ENCODE results near the gene GAS7. TPM values are rescaled to one million over a fixed set of nuclear protein-coding genes. Genes with fewer than 3 reads are reported as not detected.

Gene GAS7
- total RNA-seq, 4 donors from 2014 or later = 242 to 309 (median 264) TPM

GRCh38 chr17:9941305-9941704 is 257.1 kb downstream of the GAS7 start:
- TF ChIP-seq POLR2A (IDR thresholded peaks at IDR 0.05) = no peak
- no peak for TF ChIP-seq EP300 (IDR thresholded peaks at IDR 0.05)
- TF ChIP-seq CTCF (IDR thresholded peaks at IDR 0.05) = no peak
- H3K4me3 ChIP-seq = no peak overlapping the region
- peaks cover 0 to 13% (median 0%) of the 10 kb centered on the region in 4 donors for H3K9me3 ChIP-seq
- peaks cover 0 to 82% (median 6%) of the 10 kb centered on the region in 3 donors for H3K36me3 ChIP-seq
- no peak for DNase-seq (ENCODE audit: low spot score in 2 of 2)
- H3K4me1 ChIP-seq = peaks cover 0 to 17% (median 11%) of the 10 kb centered on the region in 4 donors
- no peaks in the 10 kb centered on the region for H3K27me3 ChIP-seq
- 89 to 93% methylated on average over 13 of the region's 13 CpGs for WGBS, 2 donors
- no peak overlapping the region for H3K27ac ChIP-seq

GRCh38 chr17:9940841-9941240 is 257.6 kb downstream of the GAS7 start:
- no peak for DNase-seq (ENCODE audit: low spot score in 2 of 2)
- TF ChIP-seq POLR2A (IDR thresholded peaks at IDR 0.05) (no peak), EP300 (IDR thresholded peaks at IDR 0.05) (no peak), CTCF (IDR thresholded peaks at IDR 0.05) (no peak)
- H3K4me1 ChIP-seq = peaks cover 0 to 22% (median 11%) of the 10 kb centered on the region in 4 donors
- peaks cover 0 to 13% (median 0%) of the 10 kb centered on the region in 4 donors for H3K9me3 ChIP-seq
- no peak overlapping the region for H3K27ac ChIP-seq
- no peak overlapping the region for H3K4me3 ChIP-seq
- H3K36me3 ChIP-seq = peaks cover 0 to 83% (median 6%) of the 10 kb centered on the region in 3 donors
- no peaks in the 10 kb centered on the region for H3K27me3 ChIP-seq
- WGBS, 2 donors = 73 to 77% methylated on average over 9 of the region's 9 CpGs

GRCh38 chr17:9938764-9939163 is 259.6 kb downstream of the GAS7 start:
- peaks cover 0 to 25% (median 11%) of the 10 kb centered on the region in 4 donors for H3K4me1 ChIP-seq
- peaks cover 0 to 85% (median 6%) of the 10 kb centered on the region in 3 donors for H3K36me3 ChIP-seq
- H3K9me3 ChIP-seq = peaks cover 0 to 13% (median 0%) of the 10 kb centered on the region in 4 donors
- TF ChIP-seq CTCF (IDR thresholded peaks at IDR 0.05) = no peak
- TF ChIP-seq EP300 (IDR thresholded peaks at IDR 0.05) = no peak
- no peak for TF ChIP-seq POLR2A (IDR thresholded peaks at IDR 0.05)
- H3K27ac ChIP-seq = peak overlapping the region in 1 of 4 donors; percentile 66
- no peaks in the 10 kb centered on the region for H3K27me3 ChIP-seq
- no peak for DNase-seq (ENCODE audit: low spot score in 2 of 2)
- 63 to 94% methylated on average over 1 of the region's 1 CpG for WGBS, 2 donors
- H3K4me3 ChIP-seq = no peak overlapping the region

DNA sequence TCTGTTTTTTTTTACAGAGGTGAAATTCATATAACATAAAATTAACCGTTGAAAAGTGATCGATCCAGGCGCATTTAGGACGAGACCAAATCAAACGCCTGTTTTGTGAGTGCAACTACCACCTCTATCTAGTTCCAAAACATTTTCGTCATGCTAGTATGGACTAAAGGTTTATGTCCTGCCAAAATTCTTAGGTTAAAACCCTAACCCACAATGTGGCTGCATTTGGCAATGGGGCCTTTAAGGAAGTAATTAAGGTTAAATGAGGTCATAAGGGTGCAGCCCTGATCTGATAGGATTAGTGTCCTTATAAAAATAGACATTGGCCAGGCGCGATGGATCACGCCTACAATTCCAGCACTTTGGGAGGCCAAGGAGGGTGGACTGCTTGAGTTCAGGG is 260.5 kb downstream of the GAS7 start:
- WGBS, 2 donors = 88 to 90% methylated on average over 9 of the region's 9 CpGs
- peaks cover 0 to 86% (median 6%) of the 10 kb centered on the region in 3 donors for H3K36me3 ChIP-seq
- no peak for DNase-seq (ENCODE audit: low spot score in 2 of 2)
- no peak for TF ChIP-seq POLR2A (IDR thresholded peaks at IDR 0.05)
- no peak for TF ChIP-seq CTCF (IDR thresholded peaks at IDR 0.05)
- no peak for TF ChIP-seq EP300 (IDR thresholded peaks at IDR 0.05)
- H3K27ac ChIP-seq = peak overlapping the region; percentile 37 to 69 (median 54)
- H3K4me1 ChIP-seq = peaks cover 0 to 25% (median 11%) of the 10 kb centered on the region in 4 donors
- H3K4me3 ChIP-seq = no peak overlapping the region
- H3K9me3 ChIP-seq = peaks cover 0 to 13% (median 0%) of the 10 kb centered on the region in 4 donors
- no peaks in the 10 kb centered on the region for H3K27me3 ChIP-seq

DNA sequence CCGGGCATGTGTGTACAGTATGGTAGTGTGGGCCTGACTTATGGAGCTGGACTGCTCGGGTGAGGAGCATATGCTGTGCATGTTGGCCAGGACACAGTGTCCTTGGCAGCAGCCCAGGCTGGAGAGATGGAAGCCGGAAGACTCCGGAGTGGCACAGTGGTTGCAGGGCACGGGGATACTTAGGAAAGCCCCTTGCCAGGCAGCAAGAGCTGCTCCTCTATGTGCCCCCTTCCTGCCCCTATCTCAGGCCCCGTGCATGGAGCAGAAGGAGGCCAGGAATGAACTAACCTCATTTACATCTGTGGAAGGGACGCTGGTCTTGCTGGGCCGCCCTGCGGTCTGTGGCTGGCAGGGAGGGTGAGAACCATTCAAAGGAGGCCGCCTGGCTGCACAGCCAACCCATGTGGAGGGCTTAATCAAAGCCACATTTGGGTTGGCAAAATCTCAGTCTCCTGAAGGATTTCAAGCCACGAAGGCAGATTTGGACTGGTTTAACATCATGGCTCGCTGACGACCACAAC is 261.1 kb downstream of the GAS7 start:
- H3K4me3 ChIP-seq = no peak overlapping the region
- peak in 1 of 2 donors; percentile 64 for DNase-seq (ENCODE audit: low spot score in 2 of 2)
- peak overlapping the region; percentile 37 to 69 (median 54) for H3K27ac ChIP-seq
- TF ChIP-seq CTCF (IDR thresholded peaks at IDR 0.05) = no peak
- no peak for TF ChIP-seq POLR2A (IDR thresholded peaks at IDR 0.05)
- TF ChIP-seq EP300 (IDR thresholded peaks at IDR 0.05) = peak in 1 of 2 donors; percentile 83
- H3K4me1 ChIP-seq = peaks cover 0 to 25% (median 11%) of the 10 kb centered on the region in 4 donors
- H3K36me3 ChIP-seq = peaks cover 0 to 86% (median 6%) of the 10 kb centered on the region in 3 donors
- H3K27me3 ChIP-seq = no peaks in the 10 kb centered on the region
- H3K9me3 ChIP-seq = peaks cover 0 to 13% (median 0%) of the 10 kb centered on the region in 4 donors
- WGBS, 2 donors = 44 to 57% methylated on average over 9 to 13 of the region's 13 CpGs

Measured in tibial nerve (tissue), 4 donors.